Parathyroid adenoma (tissue), 2 donors: ENCODE data around the gene DHCR7.

Source experiments
- H2AFZ ChIP-seq: fragments of 300-600 bp; sonication (generic); one replicate; pipeline ENCODE4 v1.7.0; 2017; ENCODE audit warnings: antibody characterized with exemption, mild to moderate bottlenecking
- H3K27ac ChIP-seq: fragments of 300-600 bp; sonication (generic); one replicate; pipeline ENCODE4 v1.7.0; 2017
- H3K27me3 ChIP-seq: fragments of 300-600 bp; sonication (generic); one replicate; pipeline ENCODE4 v1.7.0; 2017; ENCODE audit warnings: low read length; ENCODE audit not compliant: control insufficient read depth, insufficient read depth
- H3K36me3 ChIP-seq: fragments of 300-600 bp; sonication (generic); one replicate; pipeline ENCODE4 v1.7.0; 2017; ENCODE audit warnings: low read length; ENCODE audit not compliant: control insufficient read depth, insufficient read depth
- H3K4me1 ChIP-seq: fragments of 300-600 bp; sonication (generic); one replicate; pipeline ENCODE4 v1.7.0; 2017; ENCODE audit warnings: control low read depth
- H3K4me2 ChIP-seq: fragments of 300-600 bp; sonication (generic); one replicate; pipeline ENCODE4 v1.7.0; 2017; ENCODE audit warnings: low read length
- H3K4me3 ChIP-seq: fragments of 300-600 bp; sonication (generic); one replicate; pipeline ENCODE4 v1.7.0; 2017; ENCODE audit warnings: low read depth, low read length
- H3K79me2 ChIP-seq: fragments of 300-600 bp; sonication (generic); one replicate; pipeline ENCODE4 v1.7.0; 2017; ENCODE audit warnings: control low read depth
- H3K9ac ChIP-seq: fragments of 300-600 bp; sonication (generic); one replicate; pipeline ENCODE4 v1.7.0; 2017; ENCODE audit warnings: mild to moderate bottlenecking
- H3K9me3 ChIP-seq: fragments of 300-600 bp; sonication (generic); one replicate; pipeline ENCODE4 v1.7.0; 2017; ENCODE audit warnings: low read length; ENCODE audit not compliant: control insufficient read depth
- CTCF ChIP-seq: fragments of 300-600 bp; sonication (generic); IDR thresholded peaks from one replicate; pipeline ENCODE4 v1.7.0; 2017; ENCODE audit warnings: antibody characterized with exemption, mild to moderate bottlenecking
- donor health status: primary hyperparathyroidism.

Gene DHCR7

GRCh38 chr11:71429701-71430100 is 18.5 kb downstream of the DHCR7 start:
- H3K4me2 ChIP-seq = no peak overlapping the region
- H3K9ac ChIP-seq = no peak overlapping the region
- no peaks in the 10 kb centered on the region for H3K4me1 ChIP-seq
- no peaks in the 10 kb centered on the region for H3K27me3 ChIP-seq
- no peaks in the 10 kb centered on the region for H3K9me3 ChIP-seq
- H3K36me3 ChIP-seq = no peaks in the 10 kb centered on the region
- H3K27ac ChIP-seq = no peak overlapping the region
- no peak overlapping the region for H3K4me3 ChIP-seq
- no peaks in the 10 kb centered on the region for H3K79me2 ChIP-seq
- no peak overlapping the region for H2AFZ ChIP-seq
- no peak for TF ChIP-seq CTCF

GRCh38 chr11:71428861-71429435 is 19.2 kb downstream of the DHCR7 start:
- Histone ChIP-seq H3K9me3 (no peaks in the 10 kb centered on the region), H3K4me1 (no peaks in the 10 kb centered on the region), H3K4me2 (no peak overlapping the region), H2AFZ (no peak overlapping the region), H3K4me3 (no peak overlapping the region), H3K79me2 (no peaks in the 10 kb centered on the region), H3K36me3 (no peaks in the 10 kb centered on the region), H3K27ac (no peak overlapping the region), H3K27me3 (no peaks in the 10 kb centered on the region), H3K9ac (no peak overlapping the region)
- no peak for TF ChIP-seq CTCF

GRCh38 chr11:71426413-71426812 is 21.8 kb downstream of the DHCR7 start:
- no peaks in the 10 kb centered on the region for H3K27me3 ChIP-seq
- TF ChIP-seq CTCF = no peak
- H3K36me3 ChIP-seq = no peaks in the 10 kb centered on the region
- no peak overlapping the region for H3K4me2 ChIP-seq
- no peak overlapping the region for H3K9ac ChIP-seq
- no peak overlapping the region for H3K4me3 ChIP-seq
- no peak overlapping the region for H2AFZ ChIP-seq
- H3K79me2 ChIP-seq = no peaks in the 10 kb centered on the region
- H3K9me3 ChIP-seq = no peaks in the 10 kb centered on the region
- no peaks in the 10 kb centered on the region for H3K4me1 ChIP-seq
- H3K27ac ChIP-seq = no peak overlapping the region

DNA sequence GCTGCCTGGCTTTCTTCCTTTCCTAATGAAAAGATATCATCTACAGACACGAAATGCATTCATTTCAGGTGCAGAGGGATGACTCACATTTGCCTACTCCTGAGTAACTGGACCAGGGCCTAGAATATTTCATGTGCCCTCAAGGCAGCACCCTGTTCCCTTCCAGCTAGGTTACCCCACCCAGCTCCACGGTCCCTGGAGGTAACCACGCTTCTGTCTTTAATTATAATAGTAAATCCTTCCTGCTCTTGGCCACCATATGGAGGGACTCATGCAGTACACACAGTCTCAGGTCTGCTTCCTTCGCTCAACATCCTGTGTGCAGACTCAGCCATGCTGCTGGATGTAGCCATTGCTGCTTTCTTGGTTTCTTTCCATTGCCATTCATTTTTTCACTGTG is 22.3 kb downstream of the DHCR7 start:
- Histone ChIP-seq H3K4me2 (no peak overlapping the region), H3K4me1 (no peaks in the 10 kb centered on the region), H2AFZ (no peak overlapping the region), H3K4me3 (no peak overlapping the region), H3K9me3 (no peaks in the 10 kb centered on the region), H3K27ac (no peak overlapping the region), H3K36me3 (no peaks in the 10 kb centered on the region), H3K27me3 (no peaks in the 10 kb centered on the region), H3K9ac (no peak overlapping the region), H3K79me2 (no peaks in the 10 kb centered on the region)
- no peak for TF ChIP-seq CTCF

GRCh38 chr11:71425409-71425808 is 22.8 kb downstream of the DHCR7 start:
- H3K27ac ChIP-seq = no peak overlapping the region
- no peaks in the 10 kb centered on the region for H3K36me3 ChIP-seq
- no peak overlapping the region for H3K9ac ChIP-seq
- TF ChIP-seq CTCF = no peak
- H3K4me2 ChIP-seq = no peak overlapping the region
- H3K4me1 ChIP-seq = no peaks in the 10 kb centered on the region
- H3K79me2 ChIP-seq = no peaks in the 10 kb centered on the region
- no peak overlapping the region for H2AFZ ChIP-seq
- no peak overlapping the region for H3K4me3 ChIP-seq
- no peaks in the 10 kb centered on the region for H3K9me3 ChIP-seq
- no peaks in the 10 kb centered on the region for H3K27me3 ChIP-seq
